UCSD-AML1 (cell line): ENCODE data around the gene AFF3.
"Not testable (repeated sequence)": the region's sequence is repeated elsewhere in the genome, so short reads cannot be mapped to it uniquely, and the experiment has no call there.

Source experiments
- DNase-seq: peaks from one replicate; lab custom pipeline; 2025; ENCODE audit not compliant: unreplicated experiment; lab: John Stamatoyannopoulos, UW

Gene AFF3

DNA sequence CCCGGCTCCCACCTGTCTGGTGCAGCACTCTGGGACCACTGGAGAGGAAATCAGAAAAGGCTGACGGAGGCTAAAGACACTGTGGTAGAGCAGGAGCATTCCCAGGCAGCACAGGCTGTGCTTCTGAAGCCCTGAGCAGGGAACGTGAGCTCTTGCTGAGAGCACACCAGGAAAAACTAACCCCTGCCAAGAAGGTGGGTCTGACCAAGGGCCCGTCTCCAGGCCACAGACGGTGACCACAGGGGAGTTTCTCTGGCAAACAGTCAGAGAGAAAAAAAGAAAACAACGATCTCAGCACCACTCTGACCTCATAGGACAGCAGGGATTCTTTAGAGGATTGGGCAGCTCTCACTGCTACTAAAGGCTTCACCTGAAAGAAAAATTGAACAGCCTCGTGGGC, 201.4 kb downstream of the AFF3 start:
- no peak for DNase-seq

GRCh38 chr2:99939135-99939534, 203.3 kb downstream of the AFF3 start:
- no peak for DNase-seq

GRCh38 chr2:99938250-99938649, 204.1 kb downstream of the AFF3 start:
- DNase-seq: no peak

GRCh38 chr2:99936065-99936464, 206.3 kb downstream of the AFF3 start:
- no peak for DNase-seq

GRCh38 chr2:99935662-99936061, 206.7 kb downstream of the AFF3 start:
- DNase-seq: no peak

GRCh38 chr2:99933894-99934650, 208.3 kb downstream of the AFF3 start:
- DNase-seq: no peak

DNA sequence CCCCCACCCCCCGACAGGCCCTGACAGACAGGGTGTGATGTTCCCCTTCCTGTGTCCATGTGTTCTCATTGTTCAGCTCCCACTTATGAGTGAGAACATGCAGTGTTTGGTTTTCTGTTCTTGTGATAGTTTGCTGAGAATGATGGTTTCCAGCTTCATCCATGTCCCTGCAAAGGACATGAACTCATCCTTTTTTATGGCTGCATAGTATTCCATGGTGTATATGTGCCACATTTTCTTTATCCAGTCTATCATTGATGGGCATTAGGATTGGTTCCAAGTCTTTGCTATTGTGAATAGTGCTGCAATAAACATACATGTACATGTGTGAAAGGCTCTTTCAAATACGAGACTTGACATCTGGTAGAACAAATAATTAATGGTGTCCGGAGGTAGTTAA, 208.9 kb downstream of the AFF3 start:
- DNase-seq: not testable (repeated sequence)

DNA sequence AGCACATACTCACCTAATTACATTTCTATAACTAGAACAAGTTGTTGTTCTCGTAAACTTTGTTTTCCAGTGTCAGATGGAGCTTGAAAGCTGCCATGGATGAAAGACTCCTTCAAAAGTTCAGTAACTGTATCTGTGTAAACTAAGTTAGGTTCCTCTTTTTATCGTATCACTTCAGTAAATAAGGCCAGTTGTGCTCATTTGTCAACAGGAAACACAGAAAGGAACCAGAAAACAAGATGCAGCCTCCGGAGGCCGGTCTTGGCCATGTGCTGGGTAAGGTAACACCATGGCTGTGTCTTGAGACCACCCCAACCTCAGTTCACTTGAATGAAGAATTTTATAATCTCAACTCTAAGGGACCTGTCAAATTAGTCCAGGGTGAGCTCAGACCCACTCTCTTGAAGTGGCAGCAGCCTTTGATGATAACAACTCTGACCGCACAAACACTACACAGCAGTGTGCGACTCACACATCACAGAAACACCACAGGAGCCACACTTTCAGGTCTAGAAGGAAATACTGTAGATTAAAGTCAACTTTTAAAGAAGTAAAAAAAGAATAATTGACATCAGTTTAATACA, 213.8 kb downstream of the AFF3 start:
- no peak for DNase-seq

DNA sequence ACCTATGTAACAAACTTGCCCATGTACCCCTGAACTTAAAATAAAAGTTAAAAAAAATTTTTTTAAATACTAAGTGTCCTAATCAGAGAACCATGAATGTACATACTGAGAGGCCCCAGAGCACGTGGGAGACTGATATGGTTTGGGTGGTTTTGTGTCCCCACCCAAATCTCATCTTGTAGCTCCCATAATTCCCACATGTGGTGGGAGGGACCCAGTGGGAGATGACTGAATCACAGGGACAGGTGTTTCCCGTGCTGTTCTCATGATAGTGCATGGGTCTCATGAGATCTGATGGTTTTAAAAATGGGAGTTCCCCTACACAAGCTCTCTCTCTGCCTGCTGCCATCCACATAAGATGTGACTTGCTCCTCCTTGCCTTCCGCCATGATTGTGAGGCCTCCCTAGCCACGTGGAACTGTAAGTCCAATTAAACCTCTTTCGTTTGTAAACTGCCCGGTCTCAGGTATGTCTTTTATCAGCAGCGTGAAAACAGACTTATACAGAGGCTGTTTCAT, 214.6 kb downstream of the AFF3 start:
- DNase-seq: not testable (repeated sequence)

- no peak for DNase-seq
Measured at GRCh38 chr2:99926986-99927385, 215.4 kb downstream of the AFF3 start.

GRCh38 chr2:99925960-99926359, 216.4 kb downstream of the AFF3 start:
- no peak for DNase-seq

DNA sequence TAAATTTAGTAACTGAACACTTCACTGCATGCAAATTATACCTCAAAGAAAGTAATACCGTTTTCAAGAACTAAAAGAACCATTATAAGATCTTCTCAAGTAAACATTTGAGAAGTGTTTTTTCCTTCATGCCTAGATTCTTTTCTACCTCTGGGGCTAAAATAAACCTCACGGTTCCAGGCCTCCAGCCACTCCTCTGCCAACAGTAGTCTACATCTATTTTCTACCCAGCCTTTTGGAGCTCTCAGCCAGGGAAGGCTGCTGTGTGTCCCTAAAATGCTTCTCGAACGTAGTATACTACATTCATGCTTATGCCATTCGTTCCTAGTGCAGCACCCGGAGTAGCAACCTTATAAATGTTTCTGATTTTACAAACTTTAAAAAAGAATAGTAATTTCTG, 219.7 kb downstream of the AFF3 start:
- DNase-seq: no peak

DNA sequence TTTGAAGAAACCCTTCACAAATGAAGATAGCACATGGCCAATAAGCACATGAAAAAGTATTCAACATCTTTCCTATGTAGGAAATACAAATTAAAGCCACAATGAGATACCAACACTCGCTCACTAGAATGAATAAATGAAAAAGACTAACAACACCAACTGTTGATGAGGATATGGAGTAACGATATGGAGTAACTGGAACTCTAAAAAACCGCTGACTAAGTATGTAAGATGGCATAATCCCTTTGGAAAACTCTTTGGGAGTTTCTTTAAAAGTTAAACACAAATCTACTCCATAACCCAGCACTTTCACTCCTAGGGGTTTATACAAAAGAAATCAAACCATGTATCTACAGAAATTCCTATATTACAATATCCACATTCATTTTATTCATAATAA, 220.5 kb downstream of the AFF3 start:
- DNase-seq: no peak

GRCh38 chr2:99918389-99918788, 224.0 kb downstream of the AFF3 start:
- DNase-seq: no peak

GRCh38 chr2:99915108-99915675, 227.2 kb downstream of the AFF3 start:
- DNase-seq: no peak

DNA sequence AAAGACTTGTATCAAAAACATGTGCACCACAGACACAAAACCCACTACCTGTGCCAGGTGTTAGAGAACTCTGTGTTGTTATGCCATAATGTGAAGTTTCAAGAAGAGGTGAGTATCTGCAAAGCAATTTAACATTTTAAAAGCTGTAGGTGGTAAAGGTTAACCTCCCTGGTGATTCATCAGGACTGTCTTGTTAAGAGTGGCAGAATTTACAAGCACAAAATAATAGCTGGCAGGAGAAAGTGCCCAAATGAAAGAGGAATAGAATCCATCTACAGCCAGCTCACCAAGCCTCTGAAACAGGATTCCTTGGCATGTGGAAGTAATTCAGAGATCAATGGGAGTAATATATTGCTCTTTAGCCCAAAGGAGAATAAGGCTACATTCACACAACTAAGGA, 230.7 kb downstream of the AFF3 start:
- DNase-seq: no peak

GRCh38 chr2:99910902-99911301, 231.5 kb downstream of the AFF3 start:
- DNase-seq: no peak

- DNase-seq: no peak
Measured at GRCh38 chr2:99905636-99906035, 236.8 kb downstream of the AFF3 start.

DNA sequence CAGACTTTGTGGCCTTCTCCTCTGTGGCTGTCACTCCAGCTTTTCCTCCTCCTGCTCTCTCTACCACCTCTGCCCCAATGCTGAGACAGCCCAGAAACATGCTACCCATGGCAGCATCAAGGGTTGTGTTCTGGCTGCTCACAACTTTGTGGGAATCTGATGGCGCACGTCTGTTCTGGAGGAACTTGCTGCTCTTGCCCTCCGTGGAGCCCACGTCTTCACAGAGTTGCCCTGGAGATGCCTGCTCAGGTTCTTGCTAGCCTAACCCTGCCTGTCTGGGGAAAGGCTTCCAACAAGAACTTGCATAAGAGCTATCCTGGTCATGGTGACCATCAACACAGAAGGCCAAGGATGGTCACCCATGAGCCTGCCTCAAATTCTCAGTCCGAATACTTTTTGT, 237.4 kb downstream of the AFF3 start:
- DNase-seq: no peak

- DNase-seq: no peak
Measured at GRCh38 chr2:99903981-99904380, 238.4 kb downstream of the AFF3 start.

- DNase-seq: no peak
Measured at GRCh38 chr2:99900556-99900955, 241.8 kb downstream of the AFF3 start.

GRCh38 chr2:99899882-99900281, 242.5 kb downstream of the AFF3 start:
- DNase-seq: no peak
